Vagina (tissue), 2 donors: Measurements from ENCODE around the gene FAM163B. TPM values are rescaled to one million over a fixed set of nuclear protein-coding genes. Genes with fewer than 3 reads are reported as not detected.
A peak's percentile ranks its signal among the peaks of the same experiment; 100 is the strongest.

ENCODE experiments used
- DNase-seq, 2 donors: peaks; one replicate each; pipeline ENCODE4 v3.0.0-alpha.2; 2017; ENCODE audit errors: extremely low spot score in 2 of 2
- H3K27ac ChIP-seq: fragments of 200-600 bp; sonication (generic); one replicate; pipeline ENCODE4 v1.5.1; 2019
- H3K27me3 ChIP-seq: fragments of 200-600 bp; sonication (generic); one replicate; pipeline ENCODE4 v1.5.1; 2019
- H3K36me3 ChIP-seq, 2 donors: fragments of 200-600 bp; sonication (generic); one replicate each; pipeline ENCODE4 v1.5.1; 2017 to 2019
- H3K4me1 ChIP-seq: fragments of 200-600 bp; sonication (generic); one replicate; pipeline ENCODE4 v1.5.1; 2019
- H3K4me3 ChIP-seq, 2 donors: fragments of 200-600 bp; sonication (generic); 1 replicate in 1 of 2; 2 replicates in 1 of 2; pipeline ENCODE4 v1.5.1; 2016 to 2019
- H3K9me3 ChIP-seq: fragments of 200-600 bp; sonication (generic); one replicate; pipeline ENCODE4 v1.5.1; 2019
- CTCF ChIP-seq, 3 experiments: fragments of 450-650 bp in 2 of 3; fragments of 200-600 bp in 1 of 3; sonication (generic) in 1 of 3; IDR thresholded peaks; one replicate each; pipeline ENCODE4 v1.5.1; 2017 to 2019; ENCODE audit warnings: antibody characterized with exemption in 3 of 3, mild to moderate bottlenecking in 2 of 3, moderate library complexity in 2 of 3
- POLR2A ChIP-seq, 2 donors: fragments of 450-650 bp; IDR thresholded peaks; one replicate each; pipeline ENCODE4 v1.6.1; 2017; ENCODE audit warnings: antibody characterized with exemption in 2 of 2, mild to moderate bottlenecking in 2 of 2, moderate library complexity in 2 of 2
- POLR2AphosphoS5 ChIP-seq, 2 donors: sonication (generic); formaldehyde crosslinking; IDR thresholded peaks; one replicate each; pipeline ENCODE4 v1.9.0; 2017; ENCODE audit warnings: antibody characterized with exemption in 2 of 2, mild to moderate bottlenecking in 2 of 2, low read depth in 1 of 2; ENCODE audit not compliant: insufficient read depth in 1 of 2
- intact Hi-C: fragments of 100-400 bp; cut with DNase I; formaldehyde crosslinking; loops from one replicate; pipeline ENCODE4 v1.15.1; 2023
- total RNA-seq: library from RNA; depleted of rRNA; stranded (reverse); fragments of >200 nt; gene quantifications from one replicate; pipeline ENCODE4 v1.2.3, GENCODE V29; 2016

FAM163B gene
- total RNA-seq, 1 donor from 2014 or later = not detected

GRCh38 chr9:133532937-133533668 lies 76.1 kb downstream of the FAM163B start:
- Histone ChIP-seq H3K9me3 (no peaks in the 10 kb centered on the region), H3K27ac (no peak overlapping the region), H3K27me3 (no peaks in the 10 kb centered on the region), H3K4me1 (peaks cover 27% of the 10 kb centered on the region), H3K36me3 (no peaks in the 10 kb centered on the region), H3K4me3 (no peak overlapping the region)
- DNase-seq = no peak
- intact Hi-C loops = loop anchor here (10.0 kb wide), 1 partner anchor 182 kb away; no protein-coding TSS in a partner anchor
- TF ChIP-seq POLR2AphosphoS5 (IDR thresholded peaks at IDR 0.05; ENCODE audit: insufficient read depth in 1 of 2, low read depth in 1 of 2) (no peak), CTCF (IDR thresholded peaks at IDR 0.05) (peak in 1 of 3 experiments; percentile 35), POLR2A (IDR thresholded peaks at IDR 0.05) (no peak)

- H3K36me3 ChIP-seq = no peaks in the 10 kb centered on the region
- DNase-seq = no peak
- H3K4me3 ChIP-seq = no peak overlapping the region
- H3K27ac ChIP-seq = no peak overlapping the region
- no peaks in the 10 kb centered on the region for H3K27me3 ChIP-seq
- H3K4me1 ChIP-seq = peaks cover 45% of the 10 kb centered on the region
- intact Hi-C loops = loop anchor here (10.0 kb wide), 1 partner anchor 184 kb away; no protein-coding TSS in a partner anchor
- H3K9me3 ChIP-seq = no peaks in the 10 kb centered on the region
- TF ChIP-seq POLR2AphosphoS5 (IDR thresholded peaks at IDR 0.05; ENCODE audit: insufficient read depth in 1 of 2, low read depth in 1 of 2) = no peak
- no peak for TF ChIP-seq CTCF (IDR thresholded peaks at IDR 0.05)
- TF ChIP-seq POLR2A (IDR thresholded peaks at IDR 0.05) = no peak
Measured at GRCh38 chr9:133531293-133531692, 77.9 kb downstream of the FAM163B start.

GRCh38 chr9:133529874-133530273 lies 79.3 kb downstream of the FAM163B start:
- H3K4me1 ChIP-seq = peaks cover 37% of the 10 kb centered on the region

GRCh38 chr9:133529457-133529856 lies 79.7 kb downstream of the FAM163B start:
- H3K27ac ChIP-seq = no peak overlapping the region

More at GRCh38 chr9:133529874-133530273, 79.3 kb downstream of the FAM163B start:
- Histone ChIP-seq H3K4me3 (no peak overlapping the region), H3K27ac (no peak overlapping the region), H3K27me3 (no peaks in the 10 kb centered on the region), H3K9me3 (no peaks in the 10 kb centered on the region), H3K36me3 (no peaks in the 10 kb centered on the region)
- DNase-seq = no peak
- intact Hi-C loops = loop anchor here (10.0 kb wide), 1 partner anchor 185 kb away; no protein-coding TSS in a partner anchor
- no peak for TF ChIP-seq POLR2A (IDR thresholded peaks at IDR 0.05)
- TF ChIP-seq CTCF (IDR thresholded peaks at IDR 0.05) = no peak

More at GRCh38 chr9:133529457-133529856, 79.7 kb downstream of the FAM163B start:
- no peaks in the 10 kb centered on the region for H3K36me3 ChIP-seq
- H3K4me1 ChIP-seq = peaks cover 33% of the 10 kb centered on the region
- no peaks in the 10 kb centered on the region for H3K9me3 ChIP-seq
- no peaks in the 10 kb centered on the region for H3K27me3 ChIP-seq
- TF ChIP-seq POLR2AphosphoS5 (IDR thresholded peaks at IDR 0.05; ENCODE audit: insufficient read depth in 1 of 2, low read depth in 1 of 2) (no peak), CTCF (IDR thresholded peaks at IDR 0.05) (no peak), POLR2A (IDR thresholded peaks at IDR 0.05) (no peak)
- no peak overlapping the region for H3K4me3 ChIP-seq
- DNase-seq = no peak
- intact Hi-C loops = no loop called here
